Prostate gland (tissue), 2 donors: ENCODE data around the gene MDGA2.

Experiments used
- CTCF ChIP-seq, 4 experiments: fragments of 200-600 bp in 2 of 4; fragments of 450-650 bp in 2 of 4; sonication (generic) in 2 of 4; IDR thresholded peaks; 1 replicate in 3 of 4; 2 replicates in 1 of 4; pipeline ENCODE4 v1.5.1; 2016 to 2019; ENCODE audit warnings: antibody characterized with exemption in 4 of 4, mild to moderate bottlenecking in 2 of 4, moderate library complexity in 2 of 4
- POLR2A ChIP-seq: fragments of 450-650 bp; IDR thresholded peaks from one replicate; pipeline ENCODE4 v1.6.1; 2016; ENCODE audit warnings: antibody characterized with exemption, mild to moderate bottlenecking
- POLR2AphosphoS5 ChIP-seq: sonication (generic); formaldehyde crosslinking; IDR thresholded peaks from one replicate; pipeline ENCODE4 v1.6.1; 2017; ENCODE audit warnings: antibody characterized with exemption

- TF ChIP-seq CTCF (IDR thresholded peaks at IDR 0.05) = no peak
- TF ChIP-seq POLR2AphosphoS5 = no peak
- TF ChIP-seq POLR2A = no peak
These were observed 235.5 kb downstream of the MDGA2 start for GRCh38 chr14:47439953-47440352.
